Mononuclear cell (primary cell): ENCODE data around the gene HEPN1. TPM values are rescaled to one million over a fixed set of nuclear protein-coding genes. Genes with fewer than 3 reads are reported as not detected.
A peak's percentile ranks its signal among the peaks of the same experiment; 100 is the strongest.

Experiments used
- H3K27me3 ChIP-seq: 2 replicates; pipeline ENCODE4 v1.6.0; 2011; ENCODE audit warnings: low read length, control low read depth; ENCODE audit not compliant: insufficient read depth
- H3K4me1 ChIP-seq: 2 replicates; pipeline ENCODE4 v1.5.1; 2011; ENCODE audit warnings: mild to moderate bottlenecking, low read length, control low read depth; ENCODE audit not compliant: insufficient read depth
- H3K4me3 ChIP-seq: 2 replicates; pipeline ENCODE4 v1.5.1; 2011; ENCODE audit warnings: mild to moderate bottlenecking, low read length, moderate library complexity
- H3K9me3 ChIP-seq: 2 replicates; pipeline ENCODE4 v1.5.1; 2011; ENCODE audit warnings: low read depth, mild to moderate bottlenecking, control low read depth, low read length
- total RNA-seq: library from RNA; depleted of rRNA; stranded (reverse); fragments of >200 nt; gene quantifications from one replicate; pipeline ENCODE4 v1.2.3, GENCODE V29; 2012

HEPN1 gene
- total RNA-seq, 1 donor: not detected

GRCh38 chr11:124916370-124916710 lies 2.7 kb upstream of the HEPN1 start:
- no peak overlapping the region for H3K4me3 ChIP-seq
- H3K4me1 ChIP-seq: peaks cover 7% of the 10 kb centered on the region
- no peaks in the 10 kb centered on the region for H3K9me3 ChIP-seq
- peaks cover under 1% of the 10 kb centered on the region for H3K27me3 ChIP-seq

GRCh38 chr11:124917115-124917637 lies 1.9 kb upstream of the HEPN1 start:
- H3K4me3 ChIP-seq: no peak overlapping the region
- no peaks in the 10 kb centered on the region for H3K9me3 ChIP-seq
- H3K4me1 ChIP-seq: peaks cover 9% of the 10 kb centered on the region
- peaks cover 4% of the 10 kb centered on the region for H3K27me3 ChIP-seq

DNA sequence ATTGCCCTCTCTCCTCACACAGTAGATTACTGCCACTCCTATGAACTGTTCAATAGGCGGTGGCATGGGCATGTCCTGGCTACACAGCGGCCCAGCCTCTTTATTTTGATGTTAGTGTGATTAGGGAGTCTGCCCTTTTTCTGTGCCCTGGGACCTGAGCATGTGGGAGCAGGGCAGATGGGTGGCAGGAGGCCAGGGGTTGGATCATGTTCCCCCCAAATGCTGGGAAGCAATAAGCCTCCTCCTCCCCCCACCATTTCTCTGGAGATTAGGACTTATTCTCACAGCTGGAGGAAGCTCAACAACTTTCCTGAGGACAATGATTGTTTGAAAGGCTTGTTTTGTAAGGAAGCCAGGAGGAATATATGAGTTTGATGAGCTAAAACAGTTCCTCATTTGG lies 848 bp downstream of the HEPN1 start:
- Histone ChIP-seq H3K27me3 (peaks cover 4% of the 10 kb centered on the region), H3K4me1 (peaks cover 9% of the 10 kb centered on the region), H3K4me3 (no peak overlapping the region), H3K9me3 (no peaks in the 10 kb centered on the region)

DNA sequence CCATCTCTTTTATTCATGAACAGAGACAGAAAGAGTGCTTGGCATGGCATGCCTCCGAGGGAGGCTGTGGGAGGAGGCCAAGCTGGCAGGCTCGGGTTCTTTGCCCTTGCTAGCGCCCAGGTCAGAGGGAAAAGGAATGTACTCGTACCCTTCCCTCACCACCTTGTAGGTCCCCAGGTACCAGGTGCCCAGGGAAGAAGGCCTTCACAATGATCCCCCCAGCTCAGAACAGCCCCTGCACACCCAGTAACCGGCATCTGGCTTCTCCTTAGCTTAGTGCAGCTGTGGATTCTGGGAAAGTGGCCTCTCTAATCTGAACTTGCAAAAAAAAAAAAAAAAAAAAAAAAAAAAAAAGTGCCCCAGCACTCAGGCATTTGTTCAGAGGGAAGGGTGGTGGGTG lies 1.3 kb downstream of the HEPN1 start:
- H3K9me3 ChIP-seq: no peaks in the 10 kb centered on the region
- no peak overlapping the region for H3K4me3 ChIP-seq
- peaks cover 9% of the 10 kb centered on the region for H3K4me1 ChIP-seq
- peaks cover 4% of the 10 kb centered on the region for H3K27me3 ChIP-seq

DNA sequence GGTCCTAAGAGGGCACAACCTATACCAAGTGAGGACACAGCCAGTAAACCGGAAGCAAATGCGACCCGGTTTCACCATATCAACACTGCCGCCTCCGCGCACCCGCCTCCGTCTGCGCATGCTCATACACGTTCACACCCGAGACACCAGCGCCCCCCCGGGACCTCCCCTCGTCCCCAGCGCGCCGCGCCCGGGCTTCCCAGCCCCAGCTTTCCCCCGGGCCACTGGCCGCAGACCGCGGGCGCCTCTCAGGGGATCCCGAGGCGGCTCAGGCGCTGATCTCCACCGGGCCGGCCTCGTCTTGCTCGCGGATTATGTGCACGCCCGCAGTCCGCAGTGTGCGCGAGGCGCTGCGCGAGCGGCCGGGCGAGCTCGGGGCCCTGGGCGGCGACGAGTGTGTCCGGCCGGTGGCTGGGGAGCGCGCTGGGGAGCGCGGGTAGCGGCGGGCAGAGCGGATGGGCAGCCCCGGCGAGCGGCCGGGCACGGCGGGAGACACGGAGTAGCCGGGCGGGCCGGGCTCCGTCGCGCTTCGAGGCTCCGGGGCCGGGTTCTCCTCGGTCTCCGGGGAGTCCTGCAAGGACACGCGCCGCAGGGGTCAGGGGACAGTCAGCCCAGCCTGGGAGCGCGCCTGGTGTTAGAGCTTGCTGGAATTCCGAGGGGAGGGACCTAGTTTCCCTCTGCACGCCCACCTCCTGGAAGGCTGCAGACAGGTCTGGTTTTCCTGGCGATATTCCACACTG lies 2.0 kb downstream of the HEPN1 start:
- Histone ChIP-seq H3K4me1 (peaks cover 9% of the 10 kb centered on the region), H3K9me3 (no peaks in the 10 kb centered on the region), H3K4me3 (peak overlapping the region; percentile 30), H3K27me3 (peaks cover 4% of the 10 kb centered on the region)

- Histone ChIP-seq H3K4me3 (no peak overlapping the region), H3K9me3 (no peaks in the 10 kb centered on the region), H3K27me3 (peaks cover 4% of the 10 kb centered on the region), H3K4me1 (peaks cover 9% of the 10 kb centered on the region)
These were observed 3.8 kb downstream of the HEPN1 start for GRCh38 chr11:124922831-124923230.

- peaks cover 4% of the 10 kb centered on the region for H3K27me3 ChIP-seq
- H3K4me3 ChIP-seq: no peak overlapping the region
- no peaks in the 10 kb centered on the region for H3K9me3 ChIP-seq
- H3K4me1 ChIP-seq: peaks cover 9% of the 10 kb centered on the region
These were observed 4.2 kb downstream of the HEPN1 start for GRCh38 chr11:124923296-124923695.

- Histone ChIP-seq H3K4me3 (no peak overlapping the region), H3K27me3 (no peaks in the 10 kb centered on the region), H3K9me3 (no peaks in the 10 kb centered on the region), H3K4me1 (no peaks in the 10 kb centered on the region)
These were observed 10.1 kb downstream of the HEPN1 start for GRCh38 chr11:124928942-124929665.

GRCh38 chr11:124930799-124931198 lies 11.7 kb downstream of the HEPN1 start:
- no peaks in the 10 kb centered on the region for H3K9me3 ChIP-seq
- no peaks in the 10 kb centered on the region for H3K27me3 ChIP-seq
- H3K4me1 ChIP-seq: no peaks in the 10 kb centered on the region
- H3K4me3 ChIP-seq: no peak overlapping the region

DNA sequence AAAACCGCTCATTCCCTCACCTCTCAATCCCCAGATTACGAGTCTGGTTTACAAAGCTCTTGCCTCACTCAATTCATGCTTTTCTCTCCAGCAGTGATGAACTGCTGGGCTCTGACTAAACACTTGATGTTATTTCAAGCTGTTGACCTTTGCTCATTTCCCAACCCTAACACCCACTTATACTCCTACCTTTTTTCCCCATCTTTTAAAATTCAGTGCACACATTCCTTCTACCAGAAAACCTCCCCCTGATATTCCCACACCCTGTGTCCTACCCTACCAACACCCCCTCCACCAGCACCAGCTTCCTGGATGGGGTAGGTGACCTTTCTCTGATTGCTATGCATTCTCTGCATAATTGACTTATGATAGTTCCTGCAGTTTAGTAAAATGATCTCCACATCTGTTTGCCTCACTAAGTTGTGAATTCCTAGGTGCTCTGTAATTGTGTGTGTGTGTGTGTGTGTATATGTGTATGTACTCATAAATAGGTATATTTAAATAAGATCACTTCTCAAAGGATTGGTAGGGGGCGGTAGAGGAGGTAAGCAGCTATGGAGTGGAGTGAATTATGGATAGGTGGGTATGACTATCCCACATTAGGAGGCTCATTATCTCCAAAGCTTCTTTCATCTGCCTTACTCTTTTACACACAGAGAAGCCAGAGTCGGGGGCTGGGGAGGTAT lies 16.0 kb downstream of the HEPN1 start:
- Histone ChIP-seq H3K27me3 (no peaks in the 10 kb centered on the region), H3K4me3 (no peak overlapping the region), H3K4me1 (no peaks in the 10 kb centered on the region), H3K9me3 (no peaks in the 10 kb centered on the region)

- no peak within 1 kb of the TSS for H3K4me3 ChIP-seq
- H3K4me1 ChIP-seq: no peaks in the 10 kb centered on the region
- no peaks in the 10 kb centered on the region for H3K9me3 ChIP-seq
- H3K27me3 ChIP-seq: no peaks in the 10 kb centered on the region
These were observed 16.8 kb downstream of the HEPN1 start, which contains the start of gene HEPACAM for GRCh38 chr11:124935548-124936514. Gene HEPACAM, minus strand, starts transcription at chr11:124936047. Its CDS starts 41 bp downstream, at chr11:124936006.

DNA sequence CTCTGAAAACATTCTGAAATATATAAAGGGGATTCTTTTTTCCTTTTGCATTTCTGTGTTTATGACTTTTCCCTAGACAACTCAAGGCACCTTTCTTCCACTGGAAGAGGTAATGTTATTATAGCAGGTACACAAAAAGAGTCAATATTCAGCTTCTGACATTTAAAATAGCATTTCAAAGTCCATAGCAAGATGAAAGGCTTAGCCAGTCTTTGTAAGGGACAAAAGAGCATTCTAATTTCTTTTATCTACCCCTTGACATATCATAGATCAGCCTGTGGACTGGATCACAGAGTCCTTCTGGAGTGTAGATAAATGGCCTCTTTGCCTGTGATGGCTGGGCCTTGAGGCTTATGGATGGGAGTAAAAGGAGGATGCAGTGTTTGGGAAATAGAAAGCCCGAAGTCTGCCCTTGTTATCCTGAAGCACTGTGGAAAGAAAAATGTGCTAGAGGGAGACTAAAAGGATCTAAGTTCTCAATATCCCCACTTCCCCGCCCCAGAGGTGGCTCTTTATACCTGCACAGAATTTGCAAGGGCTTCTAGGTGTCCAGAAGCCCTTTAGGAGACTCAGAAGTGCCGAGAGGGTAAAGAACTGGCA lies 18.4 kb downstream of the HEPN1 start:
- Histone ChIP-seq H3K4me3 (no peak overlapping the region), H3K27me3 (no peaks in the 10 kb centered on the region), H3K9me3 (no peaks in the 10 kb centered on the region), H3K4me1 (no peaks in the 10 kb centered on the region)

DNA sequence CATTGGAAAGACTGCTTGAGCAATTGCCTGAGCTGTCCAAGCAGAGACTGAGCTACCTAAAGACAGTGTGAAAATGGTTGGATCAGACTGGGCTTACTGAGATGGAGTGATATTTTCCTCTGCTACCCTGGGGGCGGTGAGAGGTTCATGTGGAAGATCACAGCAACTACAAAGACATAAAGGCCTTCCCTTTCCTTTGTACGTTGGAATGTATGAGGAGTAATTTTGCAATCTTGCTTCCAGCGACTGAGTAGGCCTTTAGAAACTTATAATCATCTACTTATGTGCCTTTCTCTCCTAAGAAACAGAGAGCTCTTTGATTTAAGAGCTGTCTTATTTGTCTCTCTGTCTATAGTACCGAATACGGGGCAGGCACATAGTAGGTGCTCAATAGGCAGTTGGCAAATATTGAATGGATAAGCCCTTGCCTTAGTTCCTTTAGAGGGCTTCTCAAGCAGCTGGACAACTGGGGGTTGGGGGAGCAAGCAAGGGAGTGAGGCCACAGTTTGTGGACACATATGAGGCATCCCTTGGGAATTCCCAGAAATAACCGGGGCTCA lies 19.2 kb downstream of the HEPN1 start:
- Histone ChIP-seq H3K9me3 (no peaks in the 10 kb centered on the region), H3K27me3 (no peaks in the 10 kb centered on the region), H3K4me3 (no peak overlapping the region), H3K4me1 (no peaks in the 10 kb centered on the region)

DNA sequence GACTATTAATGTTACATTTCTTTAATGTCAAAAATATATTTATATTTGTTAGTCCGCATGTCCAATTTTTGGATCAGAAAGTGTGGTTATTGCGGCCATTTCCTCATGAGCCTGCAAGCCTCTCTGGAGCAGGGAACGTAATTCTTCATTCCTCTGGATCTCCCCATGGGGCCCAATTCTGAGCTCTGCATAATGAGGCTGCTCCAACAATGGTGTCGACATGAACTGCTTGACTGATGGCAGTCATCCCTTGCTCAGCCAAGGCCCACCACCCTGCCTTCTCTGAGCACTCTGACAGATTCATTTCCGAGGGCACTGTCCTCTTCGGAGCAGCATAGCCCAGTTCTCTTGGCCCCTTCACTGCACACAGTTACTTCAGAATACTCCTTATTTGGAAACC lies 19.9 kb downstream of the HEPN1 start:
- no peak overlapping the region for H3K4me3 ChIP-seq
- no peaks in the 10 kb centered on the region for H3K27me3 ChIP-seq
- no peaks in the 10 kb centered on the region for H3K4me1 ChIP-seq
- H3K9me3 ChIP-seq: no peaks in the 10 kb centered on the region
